ENCODE results near the gene SLC35F1. TPM values are rescaled to one million over a fixed set of nuclear protein-coding genes. Genes with fewer than 3 reads are reported as not detected.

The SLC35F1 gene
- total RNA-seq, 1 experiment from 2014 or later: not detected

GRCh38 chr6:118215269-118215668, 308.2 kb downstream of the SLC35F1 start:
- TF ChIP-seq, protein P1, sequence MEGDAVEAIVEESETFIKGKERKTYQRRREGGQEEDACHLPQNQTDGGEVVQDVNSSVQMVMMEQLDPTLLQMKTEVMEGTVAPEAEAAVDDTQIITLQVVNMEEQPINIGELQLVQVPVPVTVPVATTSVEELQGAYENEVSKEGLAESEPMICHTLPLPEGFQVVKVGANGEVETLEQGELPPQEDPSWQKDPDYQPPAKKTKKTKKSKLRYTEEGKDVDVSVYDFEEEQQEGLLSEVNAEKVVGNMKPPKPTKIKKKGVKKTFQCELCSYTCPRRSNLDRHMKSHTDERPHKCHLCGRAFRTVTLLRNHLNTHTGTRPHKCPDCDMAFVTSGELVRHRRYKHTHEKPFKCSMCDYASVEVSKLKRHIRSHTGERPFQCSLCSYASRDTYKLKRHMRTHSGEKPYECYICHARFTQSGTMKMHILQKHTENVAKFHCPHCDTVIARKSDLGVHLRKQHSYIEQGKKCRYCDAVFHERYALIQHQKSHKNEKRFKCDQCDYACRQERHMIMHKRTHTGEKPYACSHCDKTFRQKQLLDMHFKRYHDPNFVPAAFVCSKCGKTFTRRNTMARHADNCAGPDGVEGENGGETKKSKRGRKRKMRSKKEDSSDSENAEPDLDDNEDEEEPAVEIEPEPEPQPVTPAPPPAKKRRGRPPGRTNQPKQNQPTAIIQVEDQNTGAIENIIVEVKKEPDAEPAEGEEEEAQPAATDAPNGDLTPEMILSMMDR (IDR thresholded peaks at IDR 0.05; ENCODE audit: unreplicated experiment): no peak
- no peaks in the 10 kb centered on the region for H3K4me1 Mint-ChIP-seq (ENCODE audit: insufficient read depth, unreplicated experiment)
- DNase-seq (ENCODE audit: unreplicated experiment): no peak
- no peaks in the 10 kb centered on the region for H3K27me3 Mint-ChIP-seq (ENCODE audit: insufficient read depth, unreplicated experiment)
- BruUV-seq (replicated peaks): no TSS peak
- H3K27ac Mint-ChIP-seq (ENCODE audit: low read depth, unreplicated experiment): no peak overlapping the region
- CTCF ChIA-PET: no interaction called here
- H3K9me3 Mint-ChIP-seq (ENCODE audit: unreplicated experiment): no peaks in the 10 kb centered on the region
- POLR2A ChIA-PET: no interaction called here
- no peak overlapping the region for H3K4me3 Mint-ChIP-seq (ENCODE audit: unreplicated experiment)
- no peaks in the 10 kb centered on the region for H3K36me3 Mint-ChIP-seq (ENCODE audit: insufficient read depth, unreplicated experiment)
- intact Hi-C loops (cut with micrococcal nuclease): no loop called here

DNA sequence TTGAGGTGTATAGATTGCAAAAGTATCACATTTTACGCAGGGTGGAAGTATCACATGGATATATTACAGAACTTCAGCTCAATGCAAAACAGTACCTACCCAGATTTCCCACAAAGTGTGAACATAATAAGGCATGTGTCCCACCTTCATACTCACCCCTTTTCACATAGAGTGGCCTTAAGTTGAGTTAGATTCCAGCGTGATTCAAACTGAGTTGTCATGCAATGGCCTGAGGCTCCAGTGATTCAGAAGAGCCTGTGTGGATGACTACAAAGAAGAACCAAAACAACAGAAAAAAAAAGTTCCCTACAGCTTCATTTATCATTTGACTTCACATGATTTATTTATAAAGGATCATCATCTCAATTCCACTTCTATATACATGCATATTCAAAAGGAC, 309.7 kb downstream of the SLC35F1 start:
- peak; percentile 53 for DNase-seq (ENCODE audit: unreplicated experiment)
- no peaks in the 10 kb centered on the region for H3K36me3 Mint-ChIP-seq (ENCODE audit: insufficient read depth, unreplicated experiment)
- BruUV-seq (replicated peaks): no TSS peak
- intact Hi-C loops (cut with micrococcal nuclease): no loop called here
- no peaks in the 10 kb centered on the region for H3K9me3 Mint-ChIP-seq (ENCODE audit: unreplicated experiment)
- POLR2A ChIA-PET: no interaction called here
- H3K4me3 Mint-ChIP-seq (ENCODE audit: unreplicated experiment): no peak overlapping the region
- no peak overlapping the region for H3K27ac Mint-ChIP-seq (ENCODE audit: low read depth, unreplicated experiment)
- H3K4me1 Mint-ChIP-seq (ENCODE audit: insufficient read depth, unreplicated experiment): no peaks in the 10 kb centered on the region
- TF ChIP-seq, protein P1 (IDR thresholded peaks at IDR 0.05; ENCODE audit: unreplicated experiment): no peak
- no peaks in the 10 kb centered on the region for H3K27me3 Mint-ChIP-seq (ENCODE audit: insufficient read depth, unreplicated experiment)
- CTCF ChIA-PET: interaction anchor here (0.6 kb wide), 1 partner anchor 628 kb away, joined by 3 read pairs; no protein-coding TSS in a partner anchor

DNA sequence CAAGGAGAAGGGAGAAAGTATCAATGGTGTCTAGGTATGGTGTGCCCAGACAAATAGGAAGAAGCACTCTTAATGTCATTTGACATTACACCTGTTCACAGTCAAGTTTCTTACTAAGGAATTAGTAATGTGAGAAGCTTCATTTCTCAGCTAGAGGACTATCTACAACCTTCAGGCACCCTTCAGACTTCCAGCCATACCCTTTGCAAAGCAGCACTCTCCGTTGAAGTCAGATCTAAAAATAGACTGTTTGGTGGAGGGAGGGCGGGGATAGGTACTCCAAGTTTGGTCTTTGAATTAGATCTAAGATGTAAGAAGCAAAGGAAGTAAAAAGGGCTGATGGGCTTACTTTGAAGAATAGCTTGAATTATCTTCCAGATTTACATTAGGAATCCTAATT, 311.1 kb downstream of the SLC35F1 start:
- no peaks in the 10 kb centered on the region for H3K4me1 Mint-ChIP-seq (ENCODE audit: insufficient read depth, unreplicated experiment)

GRCh38 chr6:118220429-118221128, 313.5 kb downstream of the SLC35F1 start:
- TF ChIP-seq, protein P1 (IDR thresholded peaks at IDR 0.05; ENCODE audit: unreplicated experiment): no peak
- no peak for DNase-seq (ENCODE audit: unreplicated experiment)
- H3K4me1 Mint-ChIP-seq (ENCODE audit: insufficient read depth, unreplicated experiment): no peaks in the 10 kb centered on the region
- ChIA-PET POLR2A (interaction anchor here (0.6 kb wide), 2 partner anchors 140 to 360 kb away, joined by 3 read pairs; no protein-coding TSS in a partner anchor), CTCF (interaction anchor here (0.6 to 1.7 kb wide), 3 partner anchors 13 to 63 kb away, joined by 3 to 7 read pairs (median 4); no protein-coding TSS in a partner anchor)
- H3K36me3 Mint-ChIP-seq (ENCODE audit: insufficient read depth, unreplicated experiment): no peaks in the 10 kb centered on the region
- no TSS peak for BruUV-seq (replicated peaks)
- no peaks in the 10 kb centered on the region for H3K27me3 Mint-ChIP-seq (ENCODE audit: insufficient read depth, unreplicated experiment)
- no peak overlapping the region for H3K27ac Mint-ChIP-seq (ENCODE audit: low read depth, unreplicated experiment)
- H3K9me3 Mint-ChIP-seq (ENCODE audit: unreplicated experiment): no peaks in the 10 kb centered on the region
- intact Hi-C loops (cut with micrococcal nuclease): no loop called here
- no peak overlapping the region for H3K4me3 Mint-ChIP-seq (ENCODE audit: unreplicated experiment)

More for the DNA sequence above, 311.1 kb downstream of the SLC35F1 start:
- POLR2A ChIA-PET: no interaction called here
- intact Hi-C loops (cut with micrococcal nuclease): no loop called here
- CTCF ChIA-PET: interaction anchor here (1.3 kb wide), 1 partner anchor 10 kb away, joined by 4 read pairs; no protein-coding TSS in a partner anchor
- H3K4me3 Mint-ChIP-seq (ENCODE audit: unreplicated experiment): no peak overlapping the region
- no peak for DNase-seq (ENCODE audit: unreplicated experiment)
- H3K27me3 Mint-ChIP-seq (ENCODE audit: insufficient read depth, unreplicated experiment): no peaks in the 10 kb centered on the region
- H3K27ac Mint-ChIP-seq (ENCODE audit: low read depth, unreplicated experiment): no peak overlapping the region
- no TSS peak for BruUV-seq (replicated peaks)
- TF ChIP-seq, protein P1 (IDR thresholded peaks at IDR 0.05; ENCODE audit: unreplicated experiment): no peak
- no peaks in the 10 kb centered on the region for H3K36me3 Mint-ChIP-seq (ENCODE audit: insufficient read depth, unreplicated experiment)
- H3K9me3 Mint-ChIP-seq (ENCODE audit: unreplicated experiment): no peaks in the 10 kb centered on the region
